OCI-LY3 (cell line): ENCODE results near the gene PCNP.

Source experiments
- CTCF ChIP-seq: fragments of 200-600, 300-600 bp; sonication (generic); IDR thresholded peaks from 2 replicates; pipeline ENCODE4 v1.5.1; 2014; ENCODE audit warnings: antibody characterized with exemption, low read length, low read depth
- EZH2phosphoT487 ChIP-seq: fragments of 200-600 bp; shearing (Covaris generic); IDR thresholded peaks from 2 replicates; pipeline ENCODE4 v1.6.1; 2018; ENCODE audit warnings: antibody characterized with exemption, mixed run types, low read depth

DNA sequence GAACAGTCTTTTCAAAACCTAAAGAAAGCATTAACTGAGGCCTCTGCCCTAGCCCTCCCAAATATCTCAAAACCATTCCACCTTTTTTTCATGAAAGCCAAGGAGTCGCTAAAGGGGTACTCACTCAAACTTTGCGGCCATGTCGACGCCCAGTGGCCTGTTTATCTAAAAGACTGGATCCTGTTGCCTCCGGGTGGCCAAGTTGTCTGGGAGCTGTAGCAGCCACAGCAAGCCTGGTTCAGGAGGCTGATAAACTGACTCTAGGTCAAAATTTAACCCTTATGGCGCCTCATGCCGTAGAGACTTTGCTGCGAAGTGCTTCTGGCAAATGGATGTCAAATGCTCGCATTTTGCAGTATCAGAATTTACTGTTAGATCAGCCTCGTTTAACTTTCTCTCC, 63.5 kb downstream of the PCNP start:
- TF ChIP-seq CTCF (no peak), EZH2phosphoT487 (no peak)
